ENCODE results near the gene SOX6.

GRCh38 chr11:16089481-16089880 lies 266.9 kb downstream of the SOX6 start:
- TF ChIP-seq CTCF (IDR thresholded peaks at IDR 0.05) = no peak
- no peak for TF ChIP-seq POLR2AphosphoS5 (IDR thresholded peaks at IDR 0.05)
- TF ChIP-seq EP300 (IDR thresholded peaks at IDR 0.05) = no peak
